ENCODE measurements around the gene EIF2D. TPM values are rescaled to one million over a fixed set of nuclear protein-coding genes. Genes with fewer than 3 reads are reported as not detected.

The EIF2D gene, protein sequence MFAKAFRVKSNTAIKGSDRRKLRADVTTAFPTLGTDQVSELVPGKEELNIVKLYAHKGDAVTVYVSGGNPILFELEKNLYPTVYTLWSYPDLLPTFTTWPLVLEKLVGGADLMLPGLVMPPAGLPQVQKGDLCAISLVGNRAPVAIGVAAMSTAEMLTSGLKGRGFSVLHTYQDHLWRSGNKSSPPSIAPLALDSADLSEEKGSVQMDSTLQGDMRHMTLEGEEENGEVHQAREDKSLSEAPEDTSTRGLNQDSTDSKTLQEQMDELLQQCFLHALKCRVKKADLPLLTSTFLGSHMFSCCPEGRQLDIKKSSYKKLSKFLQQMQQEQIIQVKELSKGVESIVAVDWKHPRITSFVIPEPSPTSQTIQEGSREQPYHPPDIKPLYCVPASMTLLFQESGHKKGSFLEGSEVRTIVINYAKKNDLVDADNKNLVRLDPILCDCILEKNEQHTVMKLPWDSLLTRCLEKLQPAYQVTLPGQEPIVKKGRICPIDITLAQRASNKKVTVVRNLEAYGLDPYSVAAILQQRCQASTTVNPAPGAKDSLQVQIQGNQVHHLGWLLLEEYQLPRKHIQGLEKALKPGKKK
- 10 to 100 TPM; 43.3 to 59.6 (median 54.8) TPM for total RNA-seq
- polyA plus RNA-seq, result 10 to 100 TPM; 27.0 to 41.7 (median 29.4) TPM

DNA sequence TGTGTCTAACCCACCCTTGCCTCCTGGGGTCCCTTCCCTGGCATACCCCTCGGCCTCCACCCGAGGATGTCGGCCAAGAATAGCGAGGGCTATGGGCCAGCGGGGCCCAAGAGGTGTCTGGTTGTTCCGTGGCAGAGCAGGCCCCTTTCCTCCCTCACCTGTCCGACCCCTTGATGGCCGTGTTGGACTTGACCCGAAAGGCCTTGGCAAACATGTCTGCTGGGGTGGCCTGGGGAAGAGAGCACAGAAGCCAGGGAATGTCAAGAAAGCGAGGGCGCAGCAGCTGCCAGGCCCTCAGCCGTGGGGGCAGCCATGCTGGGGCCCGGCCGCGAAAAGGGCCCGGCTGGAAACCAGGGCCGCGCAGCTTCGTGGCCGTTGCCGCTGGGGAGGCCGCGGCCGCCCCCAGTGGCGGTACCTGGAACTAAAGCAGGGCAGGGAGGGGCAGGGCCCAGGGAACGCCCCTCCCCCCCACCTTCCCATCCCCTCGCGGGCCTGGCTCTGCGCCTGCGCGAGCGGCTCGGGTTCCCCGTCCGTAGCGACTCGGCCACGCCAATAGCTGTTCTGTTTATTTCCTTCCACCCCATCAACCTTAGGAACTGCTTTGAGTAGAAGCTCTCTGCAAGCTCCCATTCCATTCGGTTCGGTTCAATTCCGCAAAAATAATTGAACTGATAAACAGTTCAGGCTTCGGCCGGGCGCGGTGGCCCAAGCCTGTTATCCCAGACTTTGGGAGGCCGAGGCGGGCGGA is at the start of gene EIF2D:
EIF2D (minus strand) TSS at position 337 of the 748 bp plus-strand sequence; CDS start at position 214, 123 bp downstream.
- Histone ChIP-seq H3K9me3 (no peaks in the 10 kb centered on the region), H3K27ac (peak within 1 kb of the TSS; percentile 76 to 88 (median 84)), H3K4me1 (peaks cover 0 to 11% (median 8%) of the 10 kb centered on the region in 4 donors), H3K27me3 (no peaks in the 10 kb centered on the region), H3K36me3 (peaks cover 7 to 28% (median 17%) of the 10 kb centered on the region in 4 donors), H3K4me3 (peak within 1 kb of the TSS; percentile 58 to 77 (median 68))
- DNase-seq, result peak; percentile 97
- 3 to 6% methylated on average over 48 of the region's 48 CpGs for WGBS, 2 donors
- intact Hi-C loops (cut with DNase I), result no loop called here
- TF ChIP-seq, protein P1, sequence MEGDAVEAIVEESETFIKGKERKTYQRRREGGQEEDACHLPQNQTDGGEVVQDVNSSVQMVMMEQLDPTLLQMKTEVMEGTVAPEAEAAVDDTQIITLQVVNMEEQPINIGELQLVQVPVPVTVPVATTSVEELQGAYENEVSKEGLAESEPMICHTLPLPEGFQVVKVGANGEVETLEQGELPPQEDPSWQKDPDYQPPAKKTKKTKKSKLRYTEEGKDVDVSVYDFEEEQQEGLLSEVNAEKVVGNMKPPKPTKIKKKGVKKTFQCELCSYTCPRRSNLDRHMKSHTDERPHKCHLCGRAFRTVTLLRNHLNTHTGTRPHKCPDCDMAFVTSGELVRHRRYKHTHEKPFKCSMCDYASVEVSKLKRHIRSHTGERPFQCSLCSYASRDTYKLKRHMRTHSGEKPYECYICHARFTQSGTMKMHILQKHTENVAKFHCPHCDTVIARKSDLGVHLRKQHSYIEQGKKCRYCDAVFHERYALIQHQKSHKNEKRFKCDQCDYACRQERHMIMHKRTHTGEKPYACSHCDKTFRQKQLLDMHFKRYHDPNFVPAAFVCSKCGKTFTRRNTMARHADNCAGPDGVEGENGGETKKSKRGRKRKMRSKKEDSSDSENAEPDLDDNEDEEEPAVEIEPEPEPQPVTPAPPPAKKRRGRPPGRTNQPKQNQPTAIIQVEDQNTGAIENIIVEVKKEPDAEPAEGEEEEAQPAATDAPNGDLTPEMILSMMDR (IDR thresholded peaks at IDR 0.05), result peak; percentile 94 to 99 (median 96)
- peak in 1 of 2 donors; percentile 51 for TF ChIP-seq POLR2A (IDR thresholded peaks at IDR 0.05)
- peak in 1 of 4 donors; percentile 6 for TF ChIP-seq EP300 (IDR thresholded peaks at IDR 0.05)
- peak; percentile 37 to 84 (median 74) for TF ChIP-seq POLR2AphosphoS5 (IDR thresholded peaks at IDR 0.05)

DNA sequence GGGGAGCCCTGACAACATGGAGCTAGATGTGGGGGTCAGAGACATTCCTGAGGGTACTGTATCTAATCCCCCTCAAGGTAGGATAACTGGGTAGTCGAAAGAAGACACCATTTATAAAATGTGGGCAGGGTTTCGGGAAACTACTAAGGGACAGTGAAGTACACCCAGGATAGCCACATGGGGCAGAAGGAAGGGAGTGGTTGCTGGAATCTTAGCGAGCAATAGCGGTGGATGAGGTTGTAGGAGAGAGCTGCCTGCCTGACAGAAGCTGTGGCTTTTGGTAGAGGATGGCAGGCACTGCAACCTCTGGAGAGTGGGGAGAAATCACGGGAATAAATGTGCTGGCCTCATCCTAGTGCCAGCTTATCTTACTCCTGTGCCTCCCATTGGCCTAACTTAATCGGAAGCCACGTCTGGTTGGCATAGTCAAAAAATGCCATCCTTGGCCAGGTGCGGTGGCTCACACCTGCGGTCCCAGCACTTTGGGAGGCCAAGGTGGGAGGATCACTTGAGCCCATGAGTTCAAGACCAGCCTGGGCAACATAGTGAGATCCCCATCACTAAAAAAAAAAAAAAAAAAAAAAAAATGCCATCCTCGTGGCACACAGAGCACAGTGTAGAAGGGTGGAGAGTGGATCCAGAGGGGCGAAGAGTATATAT is 49.0 kb upstream of the EIF2D start:
- intact Hi-C loops (cut with DNase I), result no loop called here
- no peak overlapping the region for H3K27ac ChIP-seq
- TF ChIP-seq POLR2AphosphoS5 (IDR thresholded peaks at IDR 0.05) (no peak), EP300 (IDR thresholded peaks at IDR 0.05) (no peak), POLR2A (IDR thresholded peaks at IDR 0.05) (no peak)
- TF ChIP-seq, protein P1 (IDR thresholded peaks at IDR 0.05), result no peak
- WGBS, 2 donors, result 90 to 94% methylated on average over 11 of the region's 11 CpGs
- no peak for DNase-seq
- no peak overlapping the region for H3K4me3 ChIP-seq
- peaks cover 0 to 17% (median 13%) of the 10 kb centered on the region in 4 donors for H3K4me1 ChIP-seq
- peaks cover 0 to 5% (median 0%) of the 10 kb centered on the region in 3 donors for H3K27me3 ChIP-seq
- no peaks in the 10 kb centered on the region for H3K9me3 ChIP-seq
- H3K36me3 ChIP-seq, result no peaks in the 10 kb centered on the region

DNA sequence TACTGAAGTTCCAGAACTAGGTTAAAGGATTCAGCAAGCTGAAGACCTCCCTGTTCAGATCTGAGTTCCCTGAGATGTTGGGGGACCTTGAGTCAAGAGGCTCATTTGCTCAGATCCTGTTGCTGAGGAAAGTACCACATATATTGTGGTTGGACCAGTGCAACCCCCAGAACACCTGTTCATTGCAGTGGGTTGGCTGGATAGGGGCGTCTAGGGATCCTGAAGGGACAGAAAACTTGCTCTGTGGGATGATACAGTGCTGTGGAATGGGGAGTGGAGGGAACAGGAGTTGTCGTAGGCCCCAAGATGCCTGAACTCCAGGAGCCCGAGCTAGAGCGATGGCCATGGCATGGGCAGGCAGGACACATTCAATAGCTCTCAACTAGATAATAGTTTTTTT is 47.9 kb upstream of the EIF2D start:
- intact Hi-C loops (cut with DNase I), result no loop called here
- Histone ChIP-seq H3K36me3 (no peaks in the 10 kb centered on the region), H3K4me1 (peaks cover 0 to 19% (median 14%) of the 10 kb centered on the region in 4 donors), H3K4me3 (no peak overlapping the region), H3K9me3 (no peaks in the 10 kb centered on the region), H3K27me3 (peaks cover 0 to 5% (median 0%) of the 10 kb centered on the region in 3 donors), H3K27ac (no peak overlapping the region)
- no peak for TF ChIP-seq POLR2A (IDR thresholded peaks at IDR 0.05)
- TF ChIP-seq, protein P1 (IDR thresholded peaks at IDR 0.05), result no peak
- no peak for DNase-seq
- 92 to 96% methylated on average over 4 of the region's 4 CpGs for WGBS, 2 donors

DNA sequence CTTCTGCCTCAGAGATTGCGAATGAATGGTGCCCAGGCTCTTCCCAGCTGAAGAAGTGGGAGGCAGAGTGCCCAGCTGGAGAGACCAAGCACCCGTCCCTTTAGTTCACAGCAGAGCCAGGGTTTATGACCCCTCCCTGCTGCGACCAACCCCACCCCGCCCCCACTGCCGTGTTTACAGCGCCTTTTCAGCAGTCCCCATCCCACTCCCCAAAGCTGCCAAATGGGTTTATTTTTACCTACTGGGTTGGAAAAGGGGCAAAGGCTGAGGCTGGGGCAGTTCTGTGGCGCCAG is 46.7 kb upstream of the EIF2D start:
- 38 to 51% methylated on average over 7 of the region's 7 CpGs for WGBS, 2 donors
- peak overlapping the region in 1 of 4 donors; percentile 4 for H3K27ac ChIP-seq
- intact Hi-C loops (cut with DNase I), result no loop called here
- no peaks in the 10 kb centered on the region for H3K9me3 ChIP-seq
- peaks cover 0 to 5% (median 0%) of the 10 kb centered on the region in 3 donors for H3K27me3 ChIP-seq
- H3K36me3 ChIP-seq, result no peaks in the 10 kb centered on the region
- H3K4me3 ChIP-seq, result no peak overlapping the region
- no peak for DNase-seq
- no peak for TF ChIP-seq EP300 (IDR thresholded peaks at IDR 0.05)
- TF ChIP-seq POLR2AphosphoS5 (IDR thresholded peaks at IDR 0.05), result no peak
- peaks cover 0 to 12% (median 8%) of the 10 kb centered on the region in 4 donors for H3K4me1 ChIP-seq
